K562 (cell line): ENCODE data around the gene GP1BB. TPM values are rescaled to one million over a fixed set of nuclear protein-coding genes. Genes with fewer than 3 reads are reported as not detected.
A peak's percentile ranks its signal among the peaks of the same experiment; 100 is the strongest.

Experiments used
- ATAC-seq: fragments of 200-7000 bp; cut with Tn5 transposase; 3 replicates; pipeline ENCODE4 v1.9.1; 2020; ENCODE audit warnings: moderate library complexity
- BruUV-seq: library from RNA; stranded (reverse); fragments of 400-500 nt; replicated peaks from 2 replicates; lab custom pipeline; 2021; lab: Mats Ljungman, UMichigan
- CTCF ChIA-PET: fragments of 300-600 bp; formaldehyde crosslinking; extraction: SDS; loops from one replicate; lab custom pipeline; 2021; ENCODE audit warnings: low intra/inter-chr PET ratio; lab: Yijun Ruan, JAX
- POLR2A ChIA-PET: fragments of 300-600, 350-650 bp; sonication (Branson Sonifier 250); formaldehyde crosslinking; extraction: SDS; loops from one replicate; lab custom pipeline; 2021; ENCODE audit warnings: antibody characterized with exemption, inconsistent platforms; lab: Yijun Ruan, JAX
- DNase-seq, 4 experiments: peaks; one replicate each; pipeline versions ENCODE4 v3.0.0 to v3.0.0-alpha.2; 2011 to 2018; ENCODE audit warnings: low spot score in 3 of 4, mixed read lengths in 3 of 4; ENCODE audit errors: extremely low read depth in 1 of 4
- FAIRE-seq: peaks from 2 replicates; lab custom pipeline; 2011; peaks lifted over from hg19 to GRCh38; lab: Jason Lieb, UNC
- H2AFZ ChIP-seq: 2 replicates; pipeline ENCODE4 v1.6.0; 2011; ENCODE audit warnings: low read depth, low read length, control low read depth, inconsistent platforms
- H3K27ac ChIP-seq: fragments of 200-600 bp; 3 replicates; pipeline ENCODE4 v1.8.0; 2011; ENCODE audit warnings: low read depth, mild to moderate bottlenecking, control low read depth, inconsistent platforms, low read length, moderate library complexity, mixed read lengths; ENCODE audit errors: extremely low read depth
- H3K27me3 ChIP-seq, 2 experiments: fragments of 300-600 bp in 1 of 2; 2 replicates in 1 of 2; 3 replicates in 1 of 2; pipeline versions ENCODE4 v1.6.0 to v1.8.0; 2011; ENCODE audit warnings: inconsistent platforms in 2 of 2, low read length in 2 of 2, mild to moderate bottlenecking in 1 of 2, mixed read lengths in 1 of 2, moderate library complexity in 1 of 2; ENCODE audit not compliant: control insufficient read depth in 2 of 2, insufficient read depth in 2 of 2
- H3K36me3 ChIP-seq: fragments of 300-600 bp; 3 replicates; pipeline ENCODE4 v1.8.0; 2011; ENCODE audit warnings: mild to moderate bottlenecking, low read length, inconsistent platforms; ENCODE audit not compliant: control insufficient read depth, insufficient read depth
- H3K4me1 ChIP-seq, 2 experiments: fragments of 200-600 bp in 1 of 2; replicated peaks in 1 of 2; 2 replicates in 1 of 2; 3 replicates in 1 of 2; pipeline versions ENCODE4 v1.5.1 to v1.8.0; 2011; ENCODE audit warnings: inconsistent platforms in 2 of 2, low read length in 2 of 2, mild to moderate bottlenecking in 1 of 2, mixed read lengths in 1 of 2, moderate library complexity in 1 of 2; ENCODE audit not compliant: control insufficient read depth in 2 of 2, insufficient read depth in 2 of 2
- H3K4me2 ChIP-seq: 2 replicates; pipeline ENCODE4 v1.6.1; 2011; ENCODE audit warnings: low read length, control low read depth, inconsistent platforms, mixed read lengths; ENCODE audit not compliant: insufficient read depth
- H3K4me3 ChIP-seq: fragments of 200-600 bp; sonication (generic), shearing (Covaris generic); 2 replicates; pipeline ENCODE4 v1.5.1; 2016; ENCODE audit warnings: control low read depth, inconsistent platforms
- H3K79me2 ChIP-seq: fragments of 200-600 bp; 3 replicates; pipeline ENCODE4 v1.8.0; 2011; ENCODE audit warnings: low read length, inconsistent platforms; ENCODE audit not compliant: control insufficient read depth, insufficient read depth
- H3K9ac ChIP-seq, 2 experiments: 2 replicates each; pipeline versions ENCODE4 v1.6.0 to v1.6.1; 2011; ENCODE audit warnings: low read depth in 2 of 2, low read length in 2 of 2, control low read depth in 1 of 2, inconsistent platforms in 1 of 2, mild to moderate bottlenecking in 1 of 2, mixed read lengths in 1 of 2; ENCODE audit not compliant: insufficient read depth in 1 of 2
- H3K9me1 ChIP-seq: one replicate; pipeline ENCODE4 v1.6.0; 2011; ENCODE audit warnings: inconsistent platforms, mild to moderate bottlenecking, low read length, moderate library complexity; ENCODE audit not compliant: control insufficient read depth, insufficient read depth
- H3K9me3 ChIP-seq: replicated peaks from 2 replicates; pipeline ENCODE4 v1.5.1; 2011; ENCODE audit warnings: low read depth, low read length, inconsistent platforms; ENCODE audit not compliant: control insufficient read depth, insufficient read depth
- H4K20me1 ChIP-seq: replicated peaks from 2 replicates; pipeline ENCODE4 v1.6.1; 2011; ENCODE audit warnings: low read length, inconsistent platforms, mixed read lengths; ENCODE audit not compliant: control insufficient read depth, insufficient read depth
- CTCF ChIP-seq, 3 experiments: IDR thresholded peaks in 2 of 3; conservative IDR thresholded peaks in 1 of 3; 2 replicates each; pipeline ENCODE4 v1.5.1; 2011 to 2012; ENCODE audit warnings: low read length in 3 of 3, mild to moderate bottlenecking in 3 of 3, control low read depth in 2 of 3, improper control_type of control experiment in 1 of 3, inconsistent platforms in 1 of 3, low read depth in 1 of 3, mixed read lengths in 1 of 3, moderate library complexity in 1 of 3; ENCODE audit not compliant: insufficient read depth in 2 of 3
- HMBOX1 ChIP-seq: sonication (generic); IDR thresholded peaks from 2 replicates; pipeline ENCODE4 v1.6.1; 2016
- MLLT1 ChIP-seq, 2 experiments: fragments of 450-650 bp; IDR thresholded peaks; 2 replicates each; pipeline ENCODE4 v1.6.1; 2016
- MLX ChIP-seq, 2 experiments: fragments of 450-650 bp in 1 of 2; sonication (generic) in 1 of 2; formaldehyde crosslinking; conservative IDR thresholded peaks; 2 replicates each; pipeline versions ENCODE4 v1.4.0 to v1.8.1; 2020 to 2022; ENCODE audit warnings: mild to moderate bottlenecking in 1 of 2, missing genetic modification reagents in 1 of 2
- PHB ChIP-seq: fragments of 250-450 bp; sonication (Bioruptor Pico); IDR thresholded peaks from 2 replicates; pipeline ENCODE4 v1.5.0; 2021
- SAFB2 ChIP-seq: fragments of 200-400 bp; formaldehyde crosslinking; IDR thresholded peaks from 2 replicates; pipeline ENCODE4 v1.6.1; 2018; ENCODE audit warnings: borderline replicate concordance, low read length, low read depth, moderate library complexity; ENCODE audit not compliant: severe bottlenecking
- SIN3B ChIP-seq: fragments of 450-650 bp; IDR thresholded peaks from 2 replicates; pipeline ENCODE4 v1.6.1; 2017; ENCODE audit warnings: low read depth, mild to moderate bottlenecking, moderate library complexity
- SPI1 ChIP-seq: IDR thresholded peaks from 2 replicates; pipeline ENCODE4 v1.6.1; 2011; ENCODE audit warnings: low read depth, low read length, control low read depth, borderline replicate concordance
- ZBTB17 ChIP-seq: fragments of 450-650 bp; formaldehyde crosslinking; IDR thresholded peaks from 2 replicates; pipeline ENCODE4 v1.4.0; 2020; ENCODE audit warnings: mild to moderate bottlenecking
- ZFP36 ChIP-seq: fragments of 150-350 bp; IDR thresholded peaks from 2 replicates; pipeline ENCODE4 v1.6.1; 2018; ENCODE audit warnings: low read length, low read depth; ENCODE audit not compliant: partially characterized antibody
- ZNF449 ChIP-seq: fragments of 250-450 bp; sonication (Bioruptor Pico); IDR thresholded peaks from 2 replicates; pipeline ENCODE4 v1.8.0; 2022; ENCODE audit warnings: moderate library complexity, mild to moderate bottlenecking, inconsistent platforms
- WGBS: fragments of 100-300 bp; shearing (Covaris generic); methylation state at CpG from one replicate; pipeline ENCODE4 v1.1.6; 2016; ENCODE audit warnings: low coverage, mixed read lengths; ENCODE audit not compliant: insufficient coverage; ENCODE audit errors: missing lambda C conversion rate; 5-methylcytosine and 5-hydroxymethylcytosine counted together
- in situ Hi-C: fragments of 300-500 bp; cut with MboI; formaldehyde crosslinking; loops from 4 replicates; pipeline ENCODE4 v1.15.0; 2018; ENCODE audit warnings: inconsistent platforms, mixed read lengths
- intact Hi-C: fragments of 100-400 bp; cut with micrococcal nuclease; formaldehyde crosslinking; loops from 2 replicates; pipeline ENCODE4 v1.14.2; 2022
- polyA plus RNA-seq, 8 experiments: library from polyadenylated mRNA; depleted of rRNA in 4 of 8; stranded (reverse) in 5 of 8; unstranded in 3 of 8; fragments of >200 nt; fragmentation: Nextera tagmentation in 2 of 8; fragmentation: Illumina TruSeq in 1 of 8; extraction: Ambion mirVana in 2 of 8; extraction: Trizol in 1 of 8; gene quantifications; 2 replicates each; pipeline versions ENCODE4 v1.2.1 to v1.2.3, GENCODE V29; 2011 to 2014; ENCODE audit warnings: inconsistent platforms in 1 of 8, missing spikeins in 1 of 8
- total RNA-seq, 7 experiments: library from RNA; depleted of rRNA in 6 of 7; stranded (reverse); fragments of >200 nt in 6 of 7; fragmentation: Illumina TruSeq in 2 of 7; extraction: Trizol in 2 of 7; gene quantifications; 2 replicates each; pipeline versions ENCODE4 v1.2.1 to v1.2.3, GENCODE V29; 2011 to 2021; ENCODE audit warnings: low replicate concordance in 1 of 7

GP1BB gene
- total and polyA plus RNA-seq, 9 of the 15 experiments (the other 6 are each of a cell fraction or from before 2014, with no cell fraction given), result 0.69 to 162 (median 2.8) TPM

GRCh38 chr22:19741053-19741452, 17.7 kb downstream of the GP1BB start:
- Histone ChIP-seq H3K36me3 (no peaks in the 10 kb centered on the region), H3K9ac (peak overlapping the region in 1 of 2 experiments; percentile 0; a peak in 1 of 4 replicates), H3K27me3 (peaks cover 0 to 57% of the 10 kb centered on the region in 2 experiments; a peak in 3 of 5 replicates), H2AFZ (no peak overlapping the region), H3K4me1 (peaks cover 0 to 79% of the 10 kb centered on the region in 2 experiments; a peak in 2 of 5 replicates), H3K9me3 (no peaks in the 10 kb centered on the region), H3K9me1 (no peaks in the 10 kb centered on the region), H3K4me2 (no peak overlapping the region), H4K20me1 (peaks cover 35% of the 10 kb centered on the region), H3K4me3 (no peak overlapping the region), H3K27ac (no peak overlapping the region), H3K79me2 (no peaks in the 10 kb centered on the region)
- DNase-seq, result no peak
- intact Hi-C loops (no loop called here), in situ Hi-C loops (no loop called here)
- BruUV-seq, result no TSS peak
- WGBS, result 12% methylated on average over 7 of the region's 7 CpGs
- POLR2A ChIA-PET, result interaction anchor here (0.5 to 3.8 kb wide), 7 partner anchors 10 to 171 kb away, joined by 3 to 30 read pairs (median 3); no protein-coding TSS in a partner anchor
- peak; percentile 52 for FAIRE-seq
- ATAC-seq, result peak; percentile 1; the same call in 1 of the 3 replicates
- CTCF ChIA-PET, result no interaction called here
- TF ChIP-seq SPI1 (no peak), HMBOX1 (no peak), ZBTB17 (CRISPR knock-in tag) (peak; percentile 94), ZNF449 (CRISPR knock-in tag) (no peak), SAFB2 (no peak), SIN3B (no peak), MLX (CRISPR knock-in tag; conservative IDR thresholded peaks at IDR 0.05) (0 out of 4 replicates have a peak, but pooled peaks of 1 of the 2 experiments have one; percentile 52), CTCF (IDR thresholded peaks at IDR 0.05 in 2 of 3, conservative IDR thresholded peaks at IDR 0.05 in 1 of 3; ENCODE audit: insufficient read depth in 2 of 3, low read depth in 1 of 3, low read length in 3 of 3) (no peak), MLLT1 (IDR thresholded peaks at IDR 0.05) (peak in 1 of 2 experiments; percentile 95; a peak in 2 of 4 replicates), PHB (CRISPR knock-in tag) (peak; percentile 54; the same call in 1 of the 2 replicates), ZFP36 (no peak)
